Myocyte (in vitro differentiated cells): ENCODE results near the gene HELZ. TPM values are rescaled to one million over a fixed set of nuclear protein-coding genes. Genes with fewer than 3 reads are reported as not detected.
"Not testable (repeated sequence)": the region's sequence is repeated elsewhere in the genome, so short reads cannot be mapped to it uniquely, and the experiment has no call there.

Experiments used
- DNase-seq: peaks from one replicate; pipeline ENCODE4 v3.0.0-alpha.2; 2012; ENCODE audit warnings: low read depth
- total RNA-seq: library from RNA; depleted of rRNA; stranded (reverse); fragments of >200 nt; gene quantifications from 2 replicates; pipeline ENCODE4 v1.2.3, GENCODE V29; 2014

The HELZ gene
- total RNA-seq, 1 donor from 2014 or later: 41.9 TPM

- no peak for DNase-seq
Observed at GRCh38 chr17:67123699-67124098, 121.3 kb downstream of the HELZ start.

DNA sequence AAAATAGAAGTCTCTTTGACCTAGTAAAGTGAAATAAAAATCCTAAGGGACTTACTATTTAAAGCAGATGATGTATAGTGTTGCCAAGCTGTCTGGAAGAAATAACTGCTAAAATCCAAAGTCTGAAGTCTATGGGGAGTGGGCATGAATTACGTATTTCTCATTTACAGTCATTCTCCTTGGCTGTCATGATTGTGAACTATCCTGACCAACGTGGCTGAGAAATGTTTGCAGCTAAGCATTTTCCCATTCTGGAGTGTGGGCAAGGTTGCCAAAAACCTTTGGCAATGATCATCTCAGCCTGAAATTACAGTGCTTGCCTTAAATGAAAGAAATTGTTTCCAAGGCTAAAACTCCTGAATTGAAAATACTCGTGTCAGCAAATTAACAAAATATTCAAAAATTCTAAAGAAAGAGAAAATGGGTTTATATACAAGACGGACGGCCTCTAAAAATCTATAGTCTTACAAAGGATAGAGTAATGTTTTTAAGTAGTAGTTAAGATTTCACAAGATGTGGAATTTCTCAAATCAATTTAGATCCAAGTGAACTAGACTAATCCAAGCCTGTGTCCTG, 123.6 kb downstream of the HELZ start:
- DNase-seq: no peak

GRCh38 chr17:67119102-67119501, 125.9 kb downstream of the HELZ start:
- no peak for DNase-seq

DNA sequence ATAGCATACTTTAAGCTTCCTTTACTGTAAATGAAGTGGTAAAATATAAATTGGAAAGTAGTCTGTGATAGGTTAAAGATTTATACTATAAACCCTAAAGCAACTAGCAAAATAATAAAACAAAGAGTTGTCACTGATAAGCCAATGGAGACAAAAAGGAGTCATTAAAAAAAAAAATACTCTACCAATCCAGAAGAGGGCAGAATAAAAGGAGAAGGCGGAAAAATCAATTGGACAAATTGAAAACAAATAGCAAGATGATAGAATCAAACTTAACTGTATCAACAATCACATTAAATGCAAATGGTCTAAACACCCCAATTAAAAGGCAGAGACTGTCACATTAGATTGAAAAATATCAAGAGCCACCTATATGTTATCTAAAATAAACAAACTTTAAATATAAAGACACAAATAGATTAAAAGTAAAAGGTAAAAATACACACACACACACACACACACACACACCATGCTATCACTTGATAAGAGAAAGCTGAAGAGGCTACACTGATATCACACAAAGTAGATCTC, 128.9 kb downstream of the HELZ start:
- DNase-seq: no peak

DNA sequence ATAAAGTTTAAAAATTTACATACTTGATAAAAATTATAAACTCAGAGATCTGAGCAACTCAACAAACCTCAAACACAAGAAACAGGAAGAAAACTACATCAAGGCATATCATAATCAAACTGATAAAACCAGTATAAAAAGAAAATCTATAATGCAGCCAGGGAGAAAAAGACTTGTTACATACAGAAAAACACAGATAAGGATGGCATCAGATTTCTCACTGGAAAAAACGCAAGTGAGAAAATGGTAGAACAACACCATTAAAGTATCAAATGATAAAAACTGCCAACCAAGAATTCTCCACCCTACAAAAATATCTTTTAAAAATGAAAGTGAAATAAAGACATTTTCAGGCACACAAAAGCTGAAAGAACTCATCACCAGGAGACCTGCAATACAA, 129.6 kb downstream of the HELZ start:
- no peak for DNase-seq

GRCh38 chr17:67113486-67113885, 131.5 kb downstream of the HELZ start:
- no peak for DNase-seq

DNA sequence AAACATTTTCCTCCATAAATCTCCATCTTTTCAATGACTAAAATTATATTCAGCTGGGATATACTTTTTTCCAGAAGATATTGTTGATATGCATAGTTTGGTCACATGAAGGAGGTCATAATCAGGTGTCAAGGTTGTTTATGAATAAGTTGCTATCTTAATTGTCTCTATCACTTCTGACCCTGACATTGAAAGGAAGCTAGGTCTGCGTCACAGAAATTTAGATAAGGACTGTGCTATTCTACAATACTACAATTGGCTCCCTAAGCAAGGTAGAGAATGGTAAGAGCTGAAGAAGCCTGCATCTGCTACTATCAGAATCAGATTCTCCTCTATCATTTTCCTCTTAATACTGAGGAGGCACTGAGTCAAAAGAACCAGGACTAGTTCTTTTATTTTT, 133.2 kb downstream of the HELZ start:
- DNase-seq: no peak

- peak; percentile 78 for DNase-seq
Observed at GRCh38 chr17:67111327-67111726, 133.7 kb downstream of the HELZ start.

DNA sequence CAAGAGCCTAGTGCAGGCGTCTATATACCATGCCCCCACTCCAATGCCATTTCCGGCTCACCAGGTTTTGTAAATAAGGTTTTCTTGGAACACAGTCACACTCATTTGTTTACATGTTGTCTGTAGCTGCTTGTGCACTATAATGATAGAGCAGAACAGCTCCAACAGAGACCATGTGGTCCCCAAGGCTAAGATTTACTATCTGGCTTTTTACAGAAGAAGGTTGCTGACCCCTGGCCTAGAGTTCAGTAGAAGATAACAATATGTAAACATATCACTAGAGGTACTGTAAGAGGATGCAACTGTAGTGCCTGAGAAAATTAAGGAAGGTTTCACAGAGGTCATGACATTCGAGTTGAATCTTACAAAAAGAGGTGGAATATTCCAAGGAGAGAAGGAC, 134.4 kb downstream of the HELZ start:
- no peak for DNase-seq

GRCh38 chr17:67109111-67109510, 135.9 kb downstream of the HELZ start:
- peak; percentile 29 for DNase-seq

DNA sequence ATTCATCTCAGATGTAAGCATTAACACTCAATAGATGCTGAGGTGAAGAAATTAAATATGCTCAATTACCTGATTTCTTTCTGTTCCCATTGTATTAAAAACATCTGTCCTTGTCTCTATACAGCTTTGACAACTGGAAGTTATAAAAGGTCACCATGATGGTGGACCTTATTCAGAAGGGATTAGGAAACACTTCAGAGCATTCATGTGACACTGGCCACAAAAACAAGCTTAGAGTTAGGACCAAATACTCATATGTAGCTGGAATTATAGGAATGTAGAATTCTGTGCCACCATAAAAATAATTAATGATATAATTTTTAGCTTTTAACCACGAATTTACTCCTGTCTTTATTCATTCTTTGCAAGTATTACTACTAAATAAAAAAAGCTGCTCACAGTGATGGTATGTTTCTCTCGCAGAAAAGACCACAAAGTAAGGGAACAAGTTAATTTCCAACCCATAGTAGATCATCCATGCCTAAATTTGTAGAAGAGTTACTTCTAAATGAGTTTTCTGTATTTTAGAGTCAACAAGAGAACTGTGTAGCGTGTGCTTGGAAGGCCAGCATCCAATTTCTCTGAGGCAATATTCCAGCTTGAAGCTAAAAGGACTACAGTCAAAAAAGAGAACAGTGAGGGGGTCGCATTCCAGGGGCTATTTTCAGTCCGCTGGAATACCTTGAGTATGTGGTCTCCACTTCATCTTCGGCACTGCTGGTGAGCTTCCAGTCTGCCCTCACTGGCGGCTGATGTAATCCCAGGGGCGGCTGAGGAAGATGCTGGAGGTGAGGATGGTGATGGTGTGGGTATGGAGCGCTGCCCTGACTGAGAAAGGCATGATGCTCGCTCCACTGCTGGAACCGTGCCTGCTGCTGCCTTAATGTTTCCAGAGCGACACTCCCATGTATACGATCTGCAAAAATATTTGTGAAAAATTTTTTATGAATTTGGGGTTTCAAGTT, 136.9 kb downstream of the HELZ start:
- peak; percentile 45 for DNase-seq

DNA sequence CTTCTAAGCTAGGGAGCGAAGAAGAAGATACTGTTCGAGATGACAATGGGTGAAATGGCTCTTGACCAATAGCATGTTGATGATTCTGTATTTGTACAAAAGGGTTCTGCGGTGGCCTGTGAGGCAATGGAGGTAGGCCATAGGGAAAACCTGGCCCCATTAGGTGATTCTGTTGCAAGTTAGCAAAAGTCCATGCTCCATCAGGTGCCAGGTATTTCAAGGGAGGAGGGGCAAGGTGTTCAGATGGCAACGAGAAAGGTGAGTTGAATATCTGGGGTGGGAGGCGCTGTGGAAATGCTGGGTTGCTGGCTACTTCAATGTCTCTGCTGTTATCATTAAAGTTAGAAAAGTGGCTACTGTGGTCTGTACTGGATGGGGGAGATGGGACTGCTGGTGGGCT, 137.8 kb downstream of the HELZ start:
- no peak for DNase-seq

GRCh38 chr17:67105213-67105612, 139.8 kb downstream of the HELZ start:
- peak; percentile 42 for DNase-seq

DNA sequence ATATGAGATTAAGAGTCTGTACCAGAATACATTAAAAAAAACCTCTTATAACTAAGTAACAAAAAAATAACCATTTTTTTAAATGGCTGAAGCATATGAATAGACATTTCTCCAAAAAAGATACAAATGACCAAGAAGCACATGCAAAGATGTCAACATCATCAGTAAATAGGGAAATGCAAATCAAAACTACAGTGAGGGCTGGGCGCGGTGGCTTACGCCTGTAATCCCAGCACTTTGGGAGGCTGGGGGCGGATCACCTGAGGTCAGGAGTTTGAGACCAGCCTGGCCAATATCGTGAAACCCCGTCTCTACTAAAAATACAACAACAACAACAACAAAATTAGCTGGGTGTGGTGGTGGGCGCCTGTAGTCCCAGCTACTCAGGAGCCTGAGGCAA, 140.4 kb downstream of the HELZ start:
- DNase-seq: not testable (repeated sequence)

- peak; percentile 64 for DNase-seq
Observed at GRCh38 chr17:67098006-67098405, 147.0 kb downstream of the HELZ start.

- no peak for DNase-seq
Observed at GRCh38 chr17:67096609-67097008, 148.4 kb downstream of the HELZ start.

DNA sequence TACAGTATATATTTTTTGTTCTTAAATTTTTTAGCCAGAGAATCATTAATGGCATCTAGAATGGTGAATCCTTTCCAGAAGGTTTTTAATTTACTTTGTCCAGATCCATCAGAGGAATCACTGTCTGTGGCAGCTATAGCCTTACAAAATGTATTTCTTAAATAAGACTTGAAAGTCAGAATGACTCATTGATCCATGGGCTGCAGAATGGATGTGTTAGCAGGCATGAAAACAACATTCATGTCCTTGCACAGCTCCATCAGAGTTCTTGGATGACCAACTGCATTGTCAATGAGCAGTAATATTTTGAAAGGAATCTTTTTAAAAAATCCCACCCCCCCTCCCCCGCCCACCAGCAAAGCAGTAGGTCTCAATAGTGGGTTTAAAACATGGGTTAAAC, 149.2 kb downstream of the HELZ start:
- DNase-seq: no peak

DNA sequence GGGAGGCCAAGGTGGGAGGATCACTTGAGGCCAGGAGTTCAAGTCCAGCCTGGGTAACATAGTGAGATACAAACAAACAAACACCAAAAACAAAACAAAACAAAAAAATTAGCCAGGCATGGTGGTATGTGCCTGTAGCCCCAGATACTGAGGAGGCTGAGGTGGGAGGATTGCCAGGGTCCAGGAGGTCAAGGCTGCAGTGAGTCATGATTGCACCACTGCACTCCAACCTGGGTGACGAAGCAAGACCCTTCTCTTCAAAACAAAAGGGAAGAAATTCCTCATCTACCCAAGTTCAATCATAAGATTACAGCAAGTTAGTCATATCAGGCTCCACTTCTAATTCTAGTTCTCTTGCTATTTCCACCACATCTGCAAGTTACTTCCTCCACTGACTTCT, 149.7 kb downstream of the HELZ start:
- not testable (repeated sequence) for DNase-seq

GRCh38 chr17:67093348-67093747, 151.6 kb downstream of the HELZ start:
- DNase-seq: no peak

GRCh38 chr17:67092710-67093109, 152.3 kb downstream of the HELZ start:
- DNase-seq: not testable (repeated sequence)

DNA sequence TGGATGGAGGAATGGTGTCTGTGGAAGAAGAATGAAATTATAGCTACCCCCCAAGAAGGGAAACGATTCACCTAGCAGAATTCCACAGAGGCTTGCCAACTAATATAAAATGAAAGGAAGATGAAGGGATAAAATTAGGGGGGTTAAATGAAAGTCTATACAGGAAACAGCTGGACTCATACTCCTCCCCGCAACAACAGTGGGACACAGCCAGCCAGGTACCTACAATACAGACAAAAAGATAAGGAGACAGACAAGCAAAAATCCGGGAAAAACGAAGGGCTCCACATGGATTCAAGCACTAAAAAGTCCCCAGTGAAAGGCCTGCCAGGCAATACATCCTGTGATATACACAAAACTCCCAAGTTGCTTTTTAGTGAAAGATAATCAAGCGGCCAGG, 152.7 kb downstream of the HELZ start:
- no peak for DNase-seq

GRCh38 chr17:67090341-67090740, 154.7 kb downstream of the HELZ start:
- DNase-seq: no peak
